T-cell (primary cell): ENCODE measurements around the gene DOCK1. TPM values are rescaled to one million over a fixed set of nuclear protein-coding genes. Genes with fewer than 3 reads are reported as not detected.

Experiments used
- ATAC-seq, 4 experiments: fragments of 200-7000 bp in 3 of 4; fragments of 150-1000 bp in 1 of 4; cut with Tn5 transposase; replicated peaks in 1 of 4; 1 replicate in 3 of 4; 2 replicates in 1 of 4; pipeline ENCODE4 v1.10.0; 2021; ENCODE audit warnings: moderate library complexity in 3 of 4, mild to moderate bottlenecking in 2 of 4, moderate number of reproducible peaks in 1 of 4
- CTCF ChIA-PET, 2 donors: fragments of 300-600 bp; sonication (Branson Sonifier 250); formaldehyde crosslinking; loops; one replicate each; lab custom pipeline; 2022; ENCODE audit warnings: antibody characterized with exemption in 2 of 2; lab: Charles Lee
- POLR2A ChIA-PET, 2 donors: fragments of 300-600 bp; sonication (Branson Sonifier 250); formaldehyde crosslinking; loops; one replicate each; lab custom pipeline; 2022; ENCODE audit warnings: antibody characterized with exemption in 2 of 2; lab: Charles Lee
- DNase-seq, 35 experiments: peaks; one replicate each; pipeline versions ENCODE4 v3.0.0 to v3.0.0-alpha.2; 2013 to 2023
- H3K27ac ChIP-seq: one replicate; pipeline ENCODE4 v1.5.1; 2013; ENCODE audit warnings: low read length
- H3K27me3 ChIP-seq, 2 experiments: replicated peaks in 1 of 2; 1 replicate in 1 of 2; 2 replicates in 1 of 2; pipeline versions ENCODE4 v1.6.1 to v1.7.0; 2013; ENCODE audit warnings: low read length in 1 of 2, mixed read lengths in 1 of 2; ENCODE audit not compliant: control insufficient read depth in 2 of 2, insufficient read depth in 2 of 2; ENCODE audit errors: extremely low read depth in 1 of 2
- H3K36me3 ChIP-seq, 2 donors: 1 replicate in 1 of 2; 2 replicates in 1 of 2; pipeline versions ENCODE4 v1.6.1 to v1.7.0; 2013; ENCODE audit warnings: low read length in 1 of 2; ENCODE audit not compliant: control insufficient read depth in 2 of 2, insufficient read depth in 1 of 2; ENCODE audit errors: extremely low read depth in 1 of 2
- H3K4me1 ChIP-seq, 2 experiments: 1 replicate in 1 of 2; 2 replicates in 1 of 2; pipeline versions ENCODE4 v1.6.1 to v1.7.0; 2013; ENCODE audit warnings: low read length in 2 of 2, mixed read lengths in 1 of 2; ENCODE audit not compliant: insufficient read depth in 2 of 2, control insufficient read depth in 1 of 2; ENCODE audit errors: extremely low read depth in 1 of 2
- H3K4me3 ChIP-seq, 2 donors: 1 replicate in 1 of 2; 2 replicates in 1 of 2; pipeline versions ENCODE4 v1.5.1 to v1.7.0; 2013; ENCODE audit warnings: mild to moderate bottlenecking in 2 of 2, low read length in 1 of 2, moderate library complexity in 1 of 2; ENCODE audit not compliant: control insufficient read depth in 1 of 2; ENCODE audit errors: extremely low read depth in 1 of 2
- H3K9me3 ChIP-seq: 2 replicates; pipeline ENCODE4 v1.7.0; 2013
- H3K27ac Mint-ChIP-seq, 2 donors: one replicate each; pipeline ENCODE4 v1.8.0; 2020 to 2021; ENCODE audit warnings: mild to moderate bottlenecking in 2 of 2, mixed read lengths in 2 of 2
- H3K27me3 Mint-ChIP-seq, 2 donors: one replicate each; pipeline ENCODE4 v1.8.0; 2021 to 2022; ENCODE audit warnings: mixed read lengths in 2 of 2
- H3K36me3 Mint-ChIP-seq: one replicate; pipeline ENCODE4 v1.8.0; 2021; ENCODE audit warnings: mixed read lengths
- H3K4me1 Mint-ChIP-seq, 3 donors: one replicate each; pipeline ENCODE4 v1.8.0; 2020 to 2022; ENCODE audit warnings: mixed read lengths in 3 of 3, mild to moderate bottlenecking in 1 of 3
- H3K4me3 Mint-ChIP-seq, 3 donors: one replicate each; pipeline ENCODE4 v1.8.0; 2020 to 2022; ENCODE audit warnings: mild to moderate bottlenecking in 3 of 3, mixed read lengths in 3 of 3, moderate library complexity in 3 of 3
- H3K9me3 Mint-ChIP-seq, 3 donors: one replicate each; pipeline ENCODE4 v1.8.0; 2020 to 2022; ENCODE audit warnings: mixed read lengths in 3 of 3
- WGBS: methylation state at CpG from one replicate; pipeline ENCODE4 v1.1.5; 2013; ENCODE audit warnings: missing lambda C conversion rate; ENCODE audit not compliant: insufficient coverage; 5-methylcytosine and 5-hydroxymethylcytosine counted together
- total RNA-seq, 35 experiments: library from RNA in 6 of 35; stranded (reverse) in 6 of 35; fragments of 120-200 nt in 1 of 35; gene quantifications; one replicate each; pipeline versions ENCODE4 v1.2.1 to v1.2.4 and lab custom pipeline; 2013 to 2026

The DOCK1 gene
- total RNA-seq, 5 donors from 2014 or later (not counting 1 experiment from before 2014, with no cell fraction given): 0.18 to 0.53 (median 0.37) TPM

GRCh38 chr10:127179612-127180250, 274.5 kb downstream of the DOCK1 start:
- no peak for ATAC-seq

GRCh38 chr10:127182161-127182560, 276.9 kb downstream of the DOCK1 start:
- no peaks in the 10 kb centered on the region for H3K36me3 Mint-ChIP-seq
- DNase-seq (no peak), ATAC-seq (no peak)
- H3K27me3 ChIP-seq: peaks cover 0 to 2% of the 10 kb centered on the region in 2 experiments
- no peak overlapping the region for H3K27ac ChIP-seq
- peaks cover 4 to 10% (median 4%) of the 10 kb centered on the region in 3 donors for H3K9me3 Mint-ChIP-seq
- H3K4me3 Mint-ChIP-seq: no peak overlapping the region
- H3K4me3 ChIP-seq: no peak overlapping the region
- no peaks in the 10 kb centered on the region for H3K4me1 ChIP-seq
- POLR2A ChIA-PET: no interaction called here
- no peaks in the 10 kb centered on the region for H3K36me3 ChIP-seq
- CTCF ChIA-PET: no interaction called here
- peaks cover 0 to 5% of the 10 kb centered on the region in 2 donors for H3K27me3 Mint-ChIP-seq
- H3K27ac Mint-ChIP-seq: no peak overlapping the region
- no peaks in the 10 kb centered on the region for H3K9me3 ChIP-seq
- H3K4me1 Mint-ChIP-seq: no peaks in the 10 kb centered on the region
- WGBS: no CpG with 5 or more reads among the region's 4 CpGs

More at GRCh38 chr10:127179612-127180250, 274.5 kb downstream of the DOCK1 start:
- CTCF ChIA-PET: no interaction called here
- H3K36me3 Mint-ChIP-seq: no peaks in the 10 kb centered on the region
- POLR2A ChIA-PET: no interaction called here
- H3K36me3 ChIP-seq: no peaks in the 10 kb centered on the region
- WGBS: 87% methylated on average over 4 of the region's 6 CpGs
- H3K9me3 ChIP-seq: no peaks in the 10 kb centered on the region
- no peak overlapping the region for H3K4me3 Mint-ChIP-seq
- peaks cover 0 to 2% of the 10 kb centered on the region in 2 experiments for H3K27me3 ChIP-seq
- H3K27me3 Mint-ChIP-seq: peaks cover 0 to 7% of the 10 kb centered on the region in 2 donors
- no peak overlapping the region for H3K27ac Mint-ChIP-seq
- no peak overlapping the region for H3K27ac ChIP-seq
- DNase-seq: no peak
- no peaks in the 10 kb centered on the region for H3K4me1 ChIP-seq
- no peak overlapping the region for H3K4me3 ChIP-seq
- no peaks in the 10 kb centered on the region for H3K4me1 Mint-ChIP-seq
- peaks cover 0 to 3% (median 0%) of the 10 kb centered on the region in 3 donors for H3K9me3 Mint-ChIP-seq

GRCh38 chr10:127184582-127184981, 279.4 kb downstream of the DOCK1 start:
- Histone ChIP-seq H3K36me3 (no peaks in the 10 kb centered on the region), H3K27me3 (no peaks in the 10 kb centered on the region), H3K9me3 (no peaks in the 10 kb centered on the region), H3K4me3 (no peak overlapping the region), H3K4me1 (no peaks in the 10 kb centered on the region), H3K27ac (no peak overlapping the region)
- Mint-ChIP-seq H3K9me3 (peaks cover 4 to 10% (median 4%) of the 10 kb centered on the region in 3 donors), H3K36me3 (no peaks in the 10 kb centered on the region), H3K4me1 (no peaks in the 10 kb centered on the region), H3K27me3 (peaks cover 0 to 5% of the 10 kb centered on the region in 2 donors), H3K4me3 (no peak overlapping the region), H3K27ac (no peak overlapping the region)
- ATAC-seq (no peak), DNase-seq (no peak)
- CTCF ChIA-PET: no interaction called here
- WGBS: no CpG with 5 or more reads among the region's 2 CpGs
- POLR2A ChIA-PET: interaction anchor here in 1 of 2 donors (0.7 kb wide), 1 partner anchor 26 kb away, joined by 8 read pairs; no protein-coding TSS in a partner anchor

- DNase-seq (no peak), ATAC-seq (no peak)
- Histone ChIP-seq H3K4me1 (no peaks in the 10 kb centered on the region), H3K27me3 (no peaks in the 10 kb centered on the region), H3K36me3 (no peaks in the 10 kb centered on the region), H3K9me3 (no peaks in the 10 kb centered on the region), H3K4me3 (no peak overlapping the region), H3K27ac (no peak overlapping the region)
- CTCF ChIA-PET: no interaction called here
- WGBS: 86% methylated on average over 4 of the region's 7 CpGs
- Mint-ChIP-seq H3K27ac (no peak overlapping the region), H3K4me1 (no peaks in the 10 kb centered on the region), H3K27me3 (peaks cover 0 to 14% of the 10 kb centered on the region in 2 donors), H3K4me3 (no peak overlapping the region), H3K36me3 (no peaks in the 10 kb centered on the region), H3K9me3 (peaks cover 4 to 10% (median 4%) of the 10 kb centered on the region in 3 donors)
- POLR2A ChIA-PET: no interaction called here
These were observed 281.6 kb downstream of the DOCK1 start for GRCh38 chr10:127186813-127187212.

GRCh38 chr10:127189226-127189625, 284.0 kb downstream of the DOCK1 start:
- no peaks in the 10 kb centered on the region for H3K36me3 ChIP-seq
- peaks cover 0 to 5% of the 10 kb centered on the region in 2 experiments for H3K27me3 ChIP-seq
- Mint-ChIP-seq H3K4me3 (no peak overlapping the region), H3K27ac (no peak overlapping the region), H3K27me3 (peaks cover 8 to 20% of the 10 kb centered on the region in 2 donors), H3K36me3 (no peaks in the 10 kb centered on the region), H3K9me3 (peaks cover 4 to 10% (median 4%) of the 10 kb centered on the region in 3 donors), H3K4me1 (no peaks in the 10 kb centered on the region)
- POLR2A ChIA-PET: no interaction called here
- no peak for ATAC-seq
- no peak overlapping the region for H3K4me3 ChIP-seq
- CTCF ChIA-PET: no interaction called here
- no peaks in the 10 kb centered on the region for H3K9me3 ChIP-seq
- H3K4me1 ChIP-seq: no peaks in the 10 kb centered on the region
- DNase-seq: no peak
- H3K27ac ChIP-seq: no peak overlapping the region

GRCh38 chr10:127190427-127190826, 285.2 kb downstream of the DOCK1 start:
- Mint-ChIP-seq H3K4me1 (no peaks in the 10 kb centered on the region), H3K27ac (no peak overlapping the region), H3K27me3 (peaks cover 15 to 19% of the 10 kb centered on the region in 2 donors), H3K9me3 (peaks cover 2 to 3% (median 3%) of the 10 kb centered on the region in 3 donors), H3K36me3 (no peaks in the 10 kb centered on the region), H3K4me3 (no peak overlapping the region)
- H3K4me1 ChIP-seq: no peaks in the 10 kb centered on the region
- peaks cover 5 to 11% of the 10 kb centered on the region in 2 experiments for H3K27me3 ChIP-seq
- ATAC-seq: no peak
- H3K4me3 ChIP-seq: no peak overlapping the region
- DNase-seq: no peak
- POLR2A ChIA-PET: no interaction called here
- CTCF ChIA-PET: interaction anchor here in 1 of 2 donors (0.5 kb wide), 1 partner anchor 9 kb away, joined by 3 read pairs; no protein-coding TSS in a partner anchor
- no peak overlapping the region for H3K27ac ChIP-seq
- H3K36me3 ChIP-seq: no peaks in the 10 kb centered on the region
- H3K9me3 ChIP-seq: no peaks in the 10 kb centered on the region
- WGBS: no CpG with 5 or more reads among the region's 5 CpGs
